HG03060 (cell line): ENCODE results near the gene NOP9.
"Not testable (repeated sequence)": the region's sequence is repeated elsewhere in the genome, so short reads cannot be mapped to it uniquely, and the experiment has no call there.

Experiments
- ATAC-seq: cut with Tn5 transposase; IDR thresholded peaks from one replicate; pipeline ENCODE4 v1.9.1; 2021; ENCODE audit warnings: low read depth, moderate number of reproducible peaks; ENCODE audit not compliant: unreplicated experiment

NOP9 gene

GRCh38 chr14:24323341-24323740, 23.7 kb downstream of the NOP9 start:
- no peak for ATAC-seq

- ATAC-seq: no peak
Measured at GRCh38 chr14:24324024-24324423, 24.4 kb downstream of the NOP9 start.

GRCh38 chr14:24325041-24325530, 25.4 kb downstream of the NOP9 start:
- ATAC-seq: no peak

GRCh38 chr14:24325963-24326362, 26.3 kb downstream of the NOP9 start:
- no peak for ATAC-seq

- ATAC-seq: no peak
Measured at GRCh38 chr14:24327303-24327702, 27.7 kb downstream of the NOP9 start.

GRCh38 chr14:24327914-24328313, 28.3 kb downstream of the NOP9 start:
- not testable (repeated sequence) for ATAC-seq

GRCh38 chr14:24329073-24329663, 29.5 kb downstream of the NOP9 start:
- no peak for ATAC-seq

GRCh38 chr14:24329736-24330135, 30.1 kb downstream of the NOP9 start:
- ATAC-seq: no peak

- no peak for ATAC-seq
Measured at GRCh38 chr14:24330973-24331674, 31.5 kb downstream of the NOP9 start.

- no peak for ATAC-seq
Measured at GRCh38 chr14:24331731-24332267, 32.1 kb downstream of the NOP9 start.

GRCh38 chr14:24332268-24332993, 32.8 kb downstream of the NOP9 start:
- ATAC-seq: peak; percentile 63

- no peak for ATAC-seq
Measured at GRCh38 chr14:24334431-24335291, 35.0 kb downstream of the NOP9 start, which contains the start of gene ADCY4. ADCY4 (minus strand) TSS chr14:24335071; CDS start chr14:24334652, 419 bp downstream.

- no peak for ATAC-seq
Measured at GRCh38 chr14:24335461-24336171, 36.0 kb downstream of the NOP9 start.

GRCh38 chr14:24337144-24337823, 37.6 kb downstream of the NOP9 start:
- ATAC-seq: no peak

- ATAC-seq: no peak
Measured at GRCh38 chr14:24337824-24338175, 38.1 kb downstream of the NOP9 start.

- ATAC-seq: no peak
Measured at GRCh38 chr14:24338843-24339242, 39.2 kb downstream of the NOP9 start.

- ATAC-seq: no peak
Measured at GRCh38 chr14:24339284-24340151, 39.9 kb downstream of the NOP9 start, which contains the start of gene RIPK3. RIPK3 (minus strand) TSS chr14:24339991; CDS start chr14:24339826, 165 bp downstream.

GRCh38 chr14:24340606-24341005, 41.0 kb downstream of the NOP9 start:
- no peak for ATAC-seq
